HFFc6 (cell line): Measurements from ENCODE around the gene RPS19. TPM values are rescaled to one million over a fixed set of nuclear protein-coding genes. Genes with fewer than 3 reads are reported as not detected.

ENCODE experiments used
- DNase-seq: peaks from one replicate; pipeline ENCODE4 v3.0.0-alpha.2; 2018
- H3K27ac Mint-ChIP-seq: 2 replicates; pipeline ENCODE4 v1.8.0; 2020; ENCODE audit warnings: mild to moderate bottlenecking, mixed read lengths
- H3K27me3 Mint-ChIP-seq: 2 replicates; pipeline ENCODE4 v1.8.0; 2021; ENCODE audit warnings: mild to moderate bottlenecking, moderate library complexity, mixed read lengths; ENCODE audit not compliant: insufficient read depth
- H3K36me3 Mint-ChIP-seq: 2 replicates; pipeline ENCODE4 v1.8.0; 2021; ENCODE audit warnings: low read depth, mixed read lengths
- H3K4me1 Mint-ChIP-seq: 2 replicates; pipeline ENCODE4 v1.8.0; 2020; ENCODE audit warnings: low read depth, mixed read lengths
- H3K4me3 Mint-ChIP-seq: 2 replicates; pipeline ENCODE4 v1.8.0; 2020; ENCODE audit warnings: mild to moderate bottlenecking, moderate library complexity, mixed read lengths
- H3K9me3 Mint-ChIP-seq: 2 replicates; pipeline ENCODE4 v1.8.0; 2020; ENCODE audit warnings: mild to moderate bottlenecking, mixed read lengths
- CTCF ChIP-seq: fragments of 200-600 bp; sonication (generic); IDR thresholded peaks from 2 replicates; pipeline ENCODE4 v1.5.0; 2021; ENCODE audit warnings: antibody characterized with exemption, mild to moderate bottlenecking
- total RNA-seq, 6 experiments: library from RNA; stranded (reverse); fragmentation: NEBNext Ultra II Directional; extraction: Animal tissue kit (Norgen Biotek cat#: 25700); gene quantifications; 2 replicates in 1 of 6; 3 replicates in 5 of 6; pipeline ENCODE4 v1.2.3, GENCODE V29; 2021

RPS19 gene
- total RNA-seq, 6 experiments from 2014 or later, result 2,312 to 2,495 (median 2,438) TPM

GRCh38 chr19:41848666-41849065, 11.4 kb upstream of the RPS19 start:
- peaks cover 5% of the 10 kb centered on the region for H3K9me3 Mint-ChIP-seq
- no peak overlapping the region for H3K4me3 Mint-ChIP-seq
- H3K4me1 Mint-ChIP-seq, result no peaks in the 10 kb centered on the region
- no peak for TF ChIP-seq CTCF
- DNase-seq, result no peak
- no peak overlapping the region for H3K27ac Mint-ChIP-seq
- H3K36me3 Mint-ChIP-seq, result no peaks in the 10 kb centered on the region
- peaks cover 48% of the 10 kb centered on the region for H3K27me3 Mint-ChIP-seq

- H3K27me3 Mint-ChIP-seq, result peaks cover 46% of the 10 kb centered on the region
- no peaks in the 10 kb centered on the region for H3K36me3 Mint-ChIP-seq
- peaks cover 4% of the 10 kb centered on the region for H3K9me3 Mint-ChIP-seq
- no peak overlapping the region for H3K4me3 Mint-ChIP-seq
- H3K4me1 Mint-ChIP-seq, result no peaks in the 10 kb centered on the region
- no peak for DNase-seq
- no peak overlapping the region for H3K27ac Mint-ChIP-seq
- TF ChIP-seq CTCF, result no peak
Measured at GRCh38 chr19:41849067-41849466, 11.0 kb upstream of the RPS19 start.

GRCh38 chr19:41850381-41850780, 9.7 kb upstream of the RPS19 start:
- Mint-ChIP-seq H3K36me3 (no peaks in the 10 kb centered on the region), H3K4me1 (no peaks in the 10 kb centered on the region), H3K27ac (no peak overlapping the region), H3K27me3 (peaks cover 51% of the 10 kb centered on the region), H3K4me3 (no peak overlapping the region), H3K9me3 (no peaks in the 10 kb centered on the region)
- TF ChIP-seq CTCF, result no peak
- no peak for DNase-seq

GRCh38 chr19:41851456-41851855, 8.6 kb upstream of the RPS19 start:
- peaks cover 51% of the 10 kb centered on the region for H3K27me3 Mint-ChIP-seq
- no peak overlapping the region for H3K4me3 Mint-ChIP-seq
- no peak for DNase-seq
- H3K9me3 Mint-ChIP-seq, result no peaks in the 10 kb centered on the region
- H3K4me1 Mint-ChIP-seq, result no peaks in the 10 kb centered on the region
- TF ChIP-seq CTCF, result no peak
- no peaks in the 10 kb centered on the region for H3K36me3 Mint-ChIP-seq
- H3K27ac Mint-ChIP-seq, result no peak overlapping the region

- no peaks in the 10 kb centered on the region for H3K9me3 Mint-ChIP-seq
- DNase-seq, result no peak
- H3K36me3 Mint-ChIP-seq, result no peaks in the 10 kb centered on the region
- peaks cover 53% of the 10 kb centered on the region for H3K27me3 Mint-ChIP-seq
- H3K27ac Mint-ChIP-seq, result no peak overlapping the region
- H3K4me1 Mint-ChIP-seq, result no peaks in the 10 kb centered on the region
- TF ChIP-seq CTCF, result no peak
- H3K4me3 Mint-ChIP-seq, result no peak overlapping the region
Measured at GRCh38 chr19:41853344-41853743, 6.7 kb upstream of the RPS19 start.

GRCh38 chr19:41853768-41854167, 6.3 kb upstream of the RPS19 start:
- no peak for TF ChIP-seq CTCF
- no peaks in the 10 kb centered on the region for H3K9me3 Mint-ChIP-seq
- H3K27ac Mint-ChIP-seq, result no peak overlapping the region
- no peak for DNase-seq
- peaks cover 49% of the 10 kb centered on the region for H3K27me3 Mint-ChIP-seq
- no peak overlapping the region for H3K4me3 Mint-ChIP-seq
- no peaks in the 10 kb centered on the region for H3K36me3 Mint-ChIP-seq
- no peaks in the 10 kb centered on the region for H3K4me1 Mint-ChIP-seq
